DND-41 (cell line): ENCODE measurements around the gene PKNOX1.
"Not testable (repeated sequence)": the region's sequence is repeated elsewhere in the genome, so short reads cannot be mapped to it uniquely, and the experiment has no call there.

ENCODE experiments used
- ATAC-seq: fragments of 200-7000 bp; cut with Tn5 transposase; 3 replicates; pipeline ENCODE4 v1.9.1; 2021; ENCODE audit warnings: low read depth; ENCODE audit not compliant: insufficient read depth
- DNase-seq: peaks from one replicate; pipeline ENCODE4 v3.0.0-alpha.2; 2020
- H2AFZ ChIP-seq: 2 replicates; pipeline ENCODE4 v1.6.0; 2012; ENCODE audit warnings: low read depth, low read length
- H3K27ac ChIP-seq: 2 replicates; pipeline ENCODE4 v1.5.1; 2012; ENCODE audit warnings: low read length, inconsistent platforms
- H3K27me3 ChIP-seq: fragments of 200-600 bp; sonication (generic); 2 replicates; pipeline ENCODE4 v1.6.0; 2012; ENCODE audit warnings: low read length, mild to moderate bottlenecking, inconsistent platforms; ENCODE audit not compliant: insufficient read depth, poor library complexity
- H3K36me3 ChIP-seq: 2 replicates; pipeline ENCODE4 v1.5.1; 2012; ENCODE audit warnings: low read length, inconsistent platforms; ENCODE audit not compliant: insufficient read depth
- H3K4me1 ChIP-seq: 2 replicates; pipeline ENCODE4 v1.5.1; 2012; ENCODE audit warnings: mild to moderate bottlenecking, low read length; ENCODE audit not compliant: insufficient read depth
- H3K4me2 ChIP-seq: 2 replicates; pipeline ENCODE4 v1.6.0; 2012; ENCODE audit warnings: mild to moderate bottlenecking, moderate library complexity, low read length, inconsistent platforms; ENCODE audit not compliant: insufficient read depth
- H3K4me3 ChIP-seq, 2 experiments: fragments of 200-600 bp in 1 of 2; shearing (Covaris generic) in 1 of 2; 2 replicates each; pipeline ENCODE4 v1.5.1; 2012 to 2016; ENCODE audit warnings: inconsistent platforms in 2 of 2, low read length in 2 of 2, mild to moderate bottlenecking in 2 of 2, low read depth in 1 of 2, moderate library complexity in 1 of 2
- H3K79me2 ChIP-seq: 2 replicates; pipeline ENCODE4 v1.6.0; 2012; ENCODE audit warnings: low read length, inconsistent platforms; ENCODE audit not compliant: insufficient read depth
- H3K9ac ChIP-seq: 2 replicates; pipeline ENCODE4 v1.6.0; 2012; ENCODE audit warnings: low read depth, mild to moderate bottlenecking, inconsistent platforms, low read length, moderate library complexity
- H3K9me3 ChIP-seq: 2 replicates; pipeline ENCODE4 v1.5.1; 2012; ENCODE audit warnings: low read length, moderate library complexity, mild to moderate bottlenecking, inconsistent platforms; ENCODE audit not compliant: insufficient read depth, severe bottlenecking
- H4K20me1 ChIP-seq: 2 replicates; pipeline ENCODE4 v1.6.0; 2012; ENCODE audit warnings: low read length; ENCODE audit not compliant: insufficient read depth

PKNOX1 gene

GRCh38 chr21:43076023-43076637 lies 101.8 kb downstream of the PKNOX1 start:
- not testable (repeated sequence) for ATAC-seq

GRCh38 chr21:43076643-43077042 lies 102.3 kb downstream of the PKNOX1 start:
- DNase-seq, H3K36me3 ChIP-seq, H3K4me2 ChIP-seq, ATAC-seq, H3K4me3 ChIP-seq, H2AFZ ChIP-seq, H3K9ac ChIP-seq, H3K79me2 ChIP-seq, H4K20me1 ChIP-seq, H3K4me1 ChIP-seq, H3K9me3 ChIP-seq, H3K27me3 ChIP-seq, H3K27ac ChIP-seq: not testable (repeated sequence)

More at GRCh38 chr21:43076023-43076637, 101.8 kb downstream of the PKNOX1 start:
- H4K20me1 ChIP-seq, H3K79me2 ChIP-seq, H3K36me3 ChIP-seq, H3K27ac ChIP-seq, H3K9ac ChIP-seq, DNase-seq, H3K27me3 ChIP-seq, H2AFZ ChIP-seq, H3K4me3 ChIP-seq, H3K4me1 ChIP-seq, H3K9me3 ChIP-seq, H3K4me2 ChIP-seq: not testable (repeated sequence)

- not testable (repeated sequence) for H3K27me3 ChIP-seq, ATAC-seq, H4K20me1 ChIP-seq, H3K9me3 ChIP-seq, H3K79me2 ChIP-seq, H3K27ac ChIP-seq, H3K4me1 ChIP-seq, H3K9ac ChIP-seq, H3K4me2 ChIP-seq, H2AFZ ChIP-seq, H3K36me3 ChIP-seq, H3K4me3 ChIP-seq, DNase-seq
Observed at GRCh38 chr21:43082587-43083300, 108.4 kb downstream of the PKNOX1 start.
